ENCODE measurements around the gene ATP6V0A4.
A peak's percentile ranks its signal among the peaks of the same experiment; 100 is the strongest.
"Not testable (repeated sequence)": the region's sequence is repeated elsewhere in the genome, so short reads cannot be mapped to it uniquely, and the experiment has no call there.

ATP6V0A4 gene

DNA sequence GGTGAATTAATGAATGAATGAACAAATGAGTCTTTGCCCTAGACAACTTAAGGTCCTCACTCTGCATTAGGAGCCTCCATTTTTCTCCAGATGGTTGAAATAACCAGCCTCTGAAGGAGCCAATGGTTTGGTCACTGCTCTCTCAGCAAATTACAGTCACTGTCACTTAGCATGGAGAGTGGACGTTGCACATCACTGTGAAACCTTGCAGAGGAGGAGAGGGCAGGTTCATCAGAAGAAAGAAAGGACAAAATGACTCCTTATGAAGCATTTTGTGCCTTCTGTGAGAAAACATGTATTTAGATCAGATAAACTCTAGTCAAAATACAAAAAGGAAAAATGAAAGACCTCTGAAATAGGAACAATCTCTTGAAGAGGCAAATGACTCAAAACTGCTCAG, 6.6 kb upstream of the ATP6V0A4 start:
- no peak for FAIRE-seq

DNA sequence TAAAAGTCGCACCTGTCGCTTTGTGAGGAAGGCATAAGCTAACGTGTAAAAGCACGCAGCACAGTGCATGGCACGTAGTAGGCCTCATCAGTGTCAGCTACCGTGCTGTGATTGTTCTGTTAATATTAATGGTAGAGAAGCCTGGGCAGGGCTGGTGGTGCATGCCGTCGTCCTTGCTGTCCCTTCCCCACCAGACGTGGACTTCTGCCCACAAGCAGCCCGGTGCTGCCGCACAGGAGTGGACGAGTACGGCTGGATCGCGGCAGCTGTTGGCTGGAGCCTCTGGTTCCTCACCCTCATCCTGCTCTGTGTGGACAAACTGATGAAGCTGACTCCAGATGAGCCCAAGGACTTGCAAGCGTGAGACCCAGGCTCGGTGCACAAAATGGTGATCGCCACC, 4.7 kb upstream of the ATP6V0A4 start:
- no peak for DNase-seq (ENCODE audit: low spot score)
- no peak for FAIRE-seq

More for the DNA sequence above, 6.6 kb upstream of the ATP6V0A4 start:
- DNase-seq (ENCODE audit: low spot score), result no peak

DNA sequence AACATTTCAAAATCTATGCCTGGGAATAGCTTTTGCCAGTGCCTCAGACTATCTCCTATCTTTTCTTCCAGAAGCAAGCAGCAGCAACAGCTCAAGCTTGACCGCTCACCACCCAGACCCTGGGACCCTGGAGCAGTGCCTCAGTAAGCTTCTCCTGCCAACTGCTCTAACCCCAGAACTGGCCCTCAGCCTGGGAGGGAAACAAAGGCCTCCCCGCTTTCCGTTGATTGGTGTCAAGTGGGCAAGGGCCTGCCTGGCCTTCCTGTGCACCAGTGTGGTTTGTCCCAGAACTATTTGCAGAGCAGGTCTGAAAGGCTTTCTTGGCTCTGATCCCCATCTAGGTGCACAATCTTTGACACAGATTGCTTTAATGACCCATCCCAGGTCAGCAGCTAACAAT, 3.3 kb upstream of the ATP6V0A4 start:
- FAIRE-seq, result no peak

DNA sequence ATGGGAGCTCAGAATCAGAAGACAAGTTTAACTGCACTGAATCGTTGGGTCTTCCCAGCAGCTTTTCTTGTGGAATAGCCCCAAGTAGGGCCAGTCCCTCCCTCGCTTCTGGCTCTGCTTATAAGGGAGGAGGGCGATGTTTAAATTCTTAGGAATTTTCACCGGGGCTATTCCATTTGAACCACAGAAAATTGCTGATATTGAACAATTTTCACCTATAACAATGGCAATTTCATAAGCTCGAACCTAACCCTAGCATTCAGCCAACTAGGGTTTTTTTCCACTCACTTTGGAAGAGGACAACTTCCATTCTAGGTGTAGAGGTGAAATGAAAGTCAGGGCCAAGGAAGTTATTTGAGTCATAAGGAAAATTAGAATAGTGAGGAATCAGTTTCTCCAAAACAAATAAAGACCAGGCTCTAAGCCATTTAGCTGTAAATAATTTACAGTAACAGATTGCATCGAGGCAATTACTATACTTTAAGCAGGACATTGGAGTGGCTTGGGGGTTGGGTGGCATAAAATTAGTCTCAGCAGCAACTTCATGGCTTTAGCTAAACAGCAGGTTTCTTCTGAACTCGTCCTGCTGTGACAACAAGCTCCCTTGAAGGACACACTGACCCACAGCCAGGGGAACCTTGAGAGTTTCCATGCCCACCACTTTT, 1.5 kb upstream of the ATP6V0A4 start:
- FAIRE-seq (peak; percentile 74), DNase-seq (ENCODE audit: low spot score) (no peak)

More for the DNA sequence above, 3.3 kb upstream of the ATP6V0A4 start:
- DNase-seq (ENCODE audit: low spot score), result no peak

GRCh38 chr7:138798836-138799235, 840 bp upstream of the ATP6V0A4 start:
- DNase-seq (ENCODE audit: low spot score) (no peak), FAIRE-seq (peak; percentile 66)

DNA sequence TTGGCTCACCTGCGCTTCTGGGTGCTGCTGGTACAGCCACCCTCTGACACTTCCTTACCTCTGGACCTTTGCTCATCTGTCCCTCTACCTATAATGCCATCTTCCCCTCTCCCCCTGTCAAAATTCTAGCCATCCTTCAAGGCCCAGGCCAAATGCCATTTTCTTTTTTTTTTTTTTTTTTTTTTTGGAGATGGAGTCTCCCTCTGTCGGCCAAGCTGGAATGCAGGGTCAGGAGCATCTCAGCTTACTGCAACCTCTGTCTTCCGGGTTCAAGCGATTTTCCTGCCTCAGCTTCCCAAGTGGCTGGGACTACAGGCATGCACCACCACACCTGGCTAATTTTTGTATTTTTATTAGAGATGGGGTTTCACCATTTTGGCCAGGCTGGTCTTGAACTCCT, 950 bp downstream of the ATP6V0A4 start:
- not testable (repeated sequence) for DNase-seq (ENCODE audit: low spot score); FAIRE-seq

- FAIRE-seq (peak; percentile 91), DNase-seq (ENCODE audit: low spot score) (no peak)
These were observed 1.9 kb downstream of the ATP6V0A4 start for GRCh38 chr7:138796038-138796615.

DNA sequence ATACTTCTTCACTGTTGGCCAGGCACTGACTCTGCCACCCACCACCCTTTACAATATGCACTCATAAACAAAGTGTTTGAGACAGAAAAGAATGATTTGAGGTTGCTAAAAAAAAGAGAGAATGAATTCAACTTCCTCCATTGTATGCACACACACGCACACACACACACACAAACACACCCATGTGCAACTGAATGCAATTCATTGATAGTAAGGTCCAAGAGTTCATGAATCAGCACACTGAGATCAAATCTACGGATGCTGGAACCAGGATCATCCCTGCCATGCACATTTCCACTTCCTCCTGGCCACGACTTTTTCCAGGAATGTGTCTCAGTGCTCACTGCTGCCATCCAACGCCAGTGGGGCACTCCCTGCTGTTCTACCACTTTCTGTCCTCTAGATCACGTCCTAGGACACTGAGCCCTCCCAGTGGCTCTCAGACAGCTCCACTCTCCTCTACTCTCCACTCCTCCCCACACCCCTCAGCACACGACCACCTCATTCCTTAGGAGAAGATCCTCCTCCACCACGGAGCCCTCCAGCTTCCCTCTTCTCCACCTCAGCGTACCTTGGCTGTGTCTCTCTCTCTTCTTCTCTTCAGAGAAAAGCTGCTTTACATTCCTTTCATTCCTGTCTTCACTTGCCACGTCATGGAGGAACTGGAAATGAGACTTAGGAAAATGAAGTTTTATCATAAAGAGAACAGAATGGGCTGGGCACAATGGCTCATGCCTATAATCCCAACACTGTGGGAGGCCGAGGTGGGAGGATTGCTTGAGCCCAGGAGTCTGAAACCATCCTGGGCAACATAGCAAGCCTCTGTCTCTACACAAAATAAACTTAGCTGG, 12.2 kb downstream of the ATP6V0A4 start:
- FAIRE-seq (no peak), DNase-seq (ENCODE audit: low spot score) (peak; percentile 21)

DNA sequence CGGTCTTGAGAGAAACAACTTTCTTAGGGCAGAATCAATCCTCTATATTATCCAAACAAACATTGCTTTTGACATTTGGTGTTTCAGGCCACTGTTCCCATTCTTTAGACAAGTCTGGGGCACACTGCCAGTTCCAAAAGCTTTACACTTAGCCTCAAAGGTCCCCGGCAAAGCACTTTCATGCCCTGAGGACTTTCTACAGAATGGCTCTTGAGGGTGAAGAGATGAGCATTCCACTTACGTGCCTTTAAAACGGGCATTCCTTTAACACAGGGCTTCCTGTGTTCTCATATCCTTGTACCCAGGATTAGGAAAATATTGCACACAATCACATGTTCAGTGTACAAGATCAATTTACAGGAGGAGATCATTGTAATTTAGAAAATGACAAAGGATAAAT, 13.3 kb downstream of the ATP6V0A4 start:
- DNase-seq (ENCODE audit: low spot score) (no peak), FAIRE-seq (no peak)

- FAIRE-seq (no peak), DNase-seq (ENCODE audit: low spot score) (no peak)
These were observed 17.0 kb downstream of the ATP6V0A4 start for GRCh38 chr7:138781004-138781403.

GRCh38 chr7:138776166-138776833, 21.7 kb downstream of the ATP6V0A4 start:
- FAIRE-seq (no peak), DNase-seq (ENCODE audit: low spot score) (no peak)

- no peak for FAIRE-seq
- DNase-seq (ENCODE audit: low spot score), result no peak
These were observed 24.2 kb downstream of the ATP6V0A4 start for GRCh38 chr7:138773817-138774216.

- FAIRE-seq (no peak), DNase-seq (ENCODE audit: low spot score) (no peak)
These were observed 24.8 kb downstream of the ATP6V0A4 start for GRCh38 chr7:138773176-138773575.

- no peak for DNase-seq (ENCODE audit: low spot score)
- no peak for FAIRE-seq
These were observed 27.1 kb downstream of the ATP6V0A4 start for GRCh38 chr7:138770904-138771303.

DNA sequence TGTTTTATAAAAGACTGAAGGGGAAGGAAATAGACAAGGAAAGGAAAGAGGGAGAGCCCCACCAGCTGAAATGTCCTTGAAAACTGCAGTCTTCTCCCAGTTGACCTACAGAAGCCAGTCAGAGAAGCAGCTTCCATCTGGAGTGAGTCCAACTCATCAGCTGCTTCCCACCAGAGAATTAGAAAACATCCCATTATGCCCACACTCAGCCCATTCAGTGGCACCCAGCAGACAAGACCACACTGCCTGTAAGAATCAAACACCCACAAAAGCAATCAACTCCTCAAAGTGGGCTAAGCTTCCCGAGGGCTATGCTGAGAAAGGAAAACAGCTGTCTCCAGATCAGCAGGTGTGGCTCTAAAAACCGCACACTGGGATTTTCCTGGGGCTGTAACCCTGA, 29.8 kb downstream of the ATP6V0A4 start:
- FAIRE-seq, result no peak
- DNase-seq (ENCODE audit: low spot score), result no peak

- FAIRE-seq (peak; percentile 87), DNase-seq (ENCODE audit: low spot score) (peak; percentile 47)
These were observed 41.3 kb downstream of the ATP6V0A4 start for GRCh38 chr7:138756591-138757242.

DNA sequence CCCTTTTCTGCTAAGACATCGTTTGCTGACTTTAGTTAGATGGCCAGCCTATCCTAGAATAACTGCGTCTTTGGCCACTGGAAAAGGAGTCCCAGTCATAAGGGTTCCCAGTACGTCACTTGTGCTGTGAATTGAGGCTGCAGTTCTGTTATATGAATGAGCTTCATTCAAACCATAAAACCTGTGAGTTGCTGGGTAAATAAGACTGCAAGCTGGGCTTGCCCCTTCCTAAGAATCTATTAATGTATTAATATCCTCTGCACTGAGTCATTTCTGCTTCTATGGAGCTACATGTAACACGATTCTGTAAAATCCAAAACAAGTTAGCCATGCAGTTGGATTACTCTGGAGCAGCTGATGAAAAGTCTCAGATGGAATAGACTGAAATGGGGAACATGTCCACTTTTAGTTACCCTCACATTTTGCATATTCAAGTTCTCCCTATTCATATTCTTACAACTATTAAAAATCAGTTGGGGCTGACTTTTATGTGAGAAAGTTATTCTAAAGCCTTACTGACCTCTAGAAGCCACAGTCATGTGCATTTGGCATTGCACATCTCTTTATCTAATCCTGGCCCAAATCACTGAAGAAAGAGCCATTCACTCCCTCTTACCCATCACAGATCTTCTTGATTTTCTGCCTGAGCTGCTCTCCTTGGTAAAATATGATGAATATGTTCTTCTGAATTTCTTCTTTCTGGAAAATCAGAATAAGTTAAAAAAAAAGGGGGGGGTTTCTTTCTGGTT, 42.0 kb downstream of the ATP6V0A4 start:
- peak; percentile 15 for DNase-seq (ENCODE audit: low spot score)
- FAIRE-seq, result no peak

DNA sequence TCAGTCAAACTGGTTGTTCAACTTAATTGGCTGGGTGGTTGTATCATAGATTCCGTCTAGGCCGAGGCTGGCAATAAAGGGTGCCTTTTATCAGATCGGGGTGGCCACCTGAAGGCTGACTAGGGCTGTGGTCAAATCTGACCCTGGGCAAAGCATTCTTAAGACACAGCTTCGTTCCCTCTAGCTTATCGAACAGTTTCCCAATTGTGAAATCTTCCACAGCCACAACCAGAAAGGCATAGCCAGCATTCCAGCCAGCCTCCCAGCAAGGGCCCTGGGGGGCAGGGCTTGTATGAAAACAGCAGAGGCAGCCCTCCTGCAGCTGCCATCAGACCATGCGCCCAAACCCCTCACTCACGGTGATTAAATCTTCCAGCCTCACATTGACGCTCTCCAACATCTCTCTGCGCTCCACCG, 42.7 kb downstream of the ATP6V0A4 start:
- no peak for FAIRE-seq
- DNase-seq (ENCODE audit: low spot score), result no peak

GRCh38 chr7:138753610-138754009, 44.4 kb downstream of the ATP6V0A4 start:
- FAIRE-seq (no peak), DNase-seq (ENCODE audit: low spot score) (no peak)

DNA sequence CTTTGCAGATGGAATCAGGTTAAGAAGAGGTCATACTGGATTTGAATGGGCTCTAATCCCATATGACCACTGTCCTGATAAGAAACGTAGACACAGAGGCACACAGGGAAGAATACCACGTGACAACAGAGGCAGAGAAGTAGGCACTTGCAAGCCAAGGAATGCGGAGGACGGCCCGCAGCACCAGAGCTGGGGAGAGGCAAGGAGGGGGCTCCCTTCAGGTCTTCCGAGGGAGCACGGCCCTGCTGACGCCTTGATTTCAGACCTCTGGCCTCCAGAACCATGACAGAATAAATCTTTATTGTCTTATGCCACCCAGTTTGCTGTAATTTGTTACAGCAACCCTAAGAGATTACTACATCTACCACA, 44.9 kb downstream of the ATP6V0A4 start:
- DNase-seq (ENCODE audit: low spot score) (peak; percentile 24), FAIRE-seq (no peak)
